Muscle layer of duodenum (tissue), 2 donors: ENCODE results near the gene ACAD10.
"Not testable (repeated sequence)": the region's sequence is repeated elsewhere in the genome, so short reads cannot be mapped to it uniquely, and the experiment has no call there.

Experiments
- H3K27ac ChIP-seq: one replicate; pipeline ENCODE4 v1.7.0; 2013; ENCODE audit warnings: mild to moderate bottlenecking, low read length
- H3K27me3 ChIP-seq: one replicate; pipeline ENCODE4 v1.7.0; 2013; ENCODE audit warnings: low read depth, mild to moderate bottlenecking, control low read depth, low read length
- H3K36me3 ChIP-seq, 2 donors: one replicate each; pipeline ENCODE4 v1.7.0; 2013; ENCODE audit warnings: low read length in 2 of 2, control low read depth in 1 of 2, mild to moderate bottlenecking in 1 of 2; ENCODE audit not compliant: insufficient read depth in 2 of 2, control insufficient read depth in 1 of 2
- H3K4me1 ChIP-seq, 2 donors: one replicate each; pipeline ENCODE4 v1.7.0; 2013; ENCODE audit warnings: low read length in 2 of 2, mild to moderate bottlenecking in 2 of 2, control low read depth in 1 of 2, moderate library complexity in 1 of 2; ENCODE audit not compliant: insufficient read depth in 2 of 2, control insufficient read depth in 1 of 2
- H3K4me3 ChIP-seq, 2 donors: one replicate each; pipeline ENCODE4 v1.7.0; 2013; ENCODE audit warnings: low read length in 2 of 2, low read depth in 1 of 2, mild to moderate bottlenecking in 1 of 2
- H3K9me3 ChIP-seq, 2 donors: one replicate each; pipeline ENCODE4 v1.7.0; 2013; ENCODE audit warnings: low read length in 2 of 2, control low read depth in 1 of 2, mild to moderate bottlenecking in 1 of 2; ENCODE audit not compliant: control insufficient read depth in 1 of 2
- donor health status: healthy.

The ACAD10 gene

GRCh38 chr12:111691262-111691661, 5.4 kb downstream of the ACAD10 start:
- no peak overlapping the region for H3K27ac ChIP-seq
- H3K36me3 ChIP-seq: peaks cover 20 to 32% of the 10 kb centered on the region in 2 donors
- H3K9me3 ChIP-seq: no peaks in the 10 kb centered on the region
- no peak overlapping the region for H3K4me3 ChIP-seq
- H3K4me1 ChIP-seq: peaks cover 8 to 11% of the 10 kb centered on the region in 2 donors
- H3K27me3 ChIP-seq: no peaks in the 10 kb centered on the region

GRCh38 chr12:111692575-111693210, 6.8 kb downstream of the ACAD10 start:
- peaks cover 20 to 35% of the 10 kb centered on the region in 2 donors for H3K36me3 ChIP-seq
- H3K9me3 ChIP-seq: no peaks in the 10 kb centered on the region
- H3K4me3 ChIP-seq: no peak overlapping the region
- no peaks in the 10 kb centered on the region for H3K27me3 ChIP-seq
- H3K27ac ChIP-seq: no peak overlapping the region
- no peaks in the 10 kb centered on the region for H3K4me1 ChIP-seq

GRCh38 chr12:111693818-111694217, 8.0 kb downstream of the ACAD10 start:
- no peak overlapping the region for H3K27ac ChIP-seq
- H3K27me3 ChIP-seq: no peaks in the 10 kb centered on the region
- no peaks in the 10 kb centered on the region for H3K4me1 ChIP-seq
- H3K36me3 ChIP-seq: peaks cover 23 to 45% of the 10 kb centered on the region in 2 donors
- H3K9me3 ChIP-seq: no peaks in the 10 kb centered on the region
- H3K4me3 ChIP-seq: no peak overlapping the region

GRCh38 chr12:111699962-111700361, 14.1 kb downstream of the ACAD10 start:
- Histone ChIP-seq H3K27ac (no peak overlapping the region), H3K9me3 (no peaks in the 10 kb centered on the region), H3K36me3 (peaks cover 29 to 51% of the 10 kb centered on the region in 2 donors), H3K4me3 (no peak overlapping the region), H3K27me3 (no peaks in the 10 kb centered on the region), H3K4me1 (no peaks in the 10 kb centered on the region)

- no peaks in the 10 kb centered on the region for H3K27me3 ChIP-seq
- H3K36me3 ChIP-seq: peaks cover 39 to 66% of the 10 kb centered on the region in 2 donors
- no peak overlapping the region for H3K27ac ChIP-seq
- H3K4me1 ChIP-seq: no peaks in the 10 kb centered on the region
- no peak overlapping the region for H3K4me3 ChIP-seq
- no peaks in the 10 kb centered on the region for H3K9me3 ChIP-seq
Observed at GRCh38 chr12:111705672-111706071, 19.8 kb downstream of the ACAD10 start.

GRCh38 chr12:111706145-111706544, 20.3 kb downstream of the ACAD10 start:
- Histone ChIP-seq H3K9me3 (no peaks in the 10 kb centered on the region), H3K27ac (no peak overlapping the region), H3K4me3 (no peak overlapping the region), H3K27me3 (no peaks in the 10 kb centered on the region), H3K36me3 (peaks cover 39 to 67% of the 10 kb centered on the region in 2 donors), H3K4me1 (no peaks in the 10 kb centered on the region)

- Histone ChIP-seq H3K27me3 (no peaks in the 10 kb centered on the region), H3K36me3 (peaks cover 31 to 64% of the 10 kb centered on the region in 2 donors), H3K4me3 (no peak overlapping the region), H3K4me1 (peaks cover 0 to 19% of the 10 kb centered on the region in 2 donors), H3K9me3 (no peaks in the 10 kb centered on the region), H3K27ac (no peak overlapping the region)
Observed at GRCh38 chr12:111715279-111715678, 29.4 kb downstream of the ACAD10 start.

- H3K4me1 ChIP-seq: peaks cover 0 to 19% of the 10 kb centered on the region in 2 donors
- H3K27ac ChIP-seq, H3K9me3 ChIP-seq, H3K4me3 ChIP-seq, H3K27me3 ChIP-seq: not testable (repeated sequence)
- peaks cover 13 to 50% of the 10 kb centered on the region in 2 donors for H3K36me3 ChIP-seq
Observed at GRCh38 chr12:111719316-111719715, 33.5 kb downstream of the ACAD10 start.

GRCh38 chr12:111720457-111720856, 34.6 kb downstream of the ACAD10 start:
- Histone ChIP-seq H3K27me3 (no peaks in the 10 kb centered on the region), H3K4me1 (peaks cover 0 to 10% of the 10 kb centered on the region in 2 donors), H3K27ac (no peak overlapping the region), H3K36me3 (peaks cover 8 to 43% of the 10 kb centered on the region in 2 donors), H3K4me3 (no peak overlapping the region), H3K9me3 (no peaks in the 10 kb centered on the region)

- not testable (repeated sequence) for H3K9me3 ChIP-seq, H3K27ac ChIP-seq, H3K27me3 ChIP-seq, H3K4me1 ChIP-seq, H3K4me3 ChIP-seq
- peaks cover 0 to 35% of the 10 kb centered on the region in 2 donors for H3K36me3 ChIP-seq
Observed at GRCh38 chr12:111723646-111724360, 38.0 kb downstream of the ACAD10 start.

- Histone ChIP-seq H3K36me3 (peaks cover 19 to 51% of the 10 kb centered on the region in 2 donors), H3K27ac (no peak overlapping the region), H3K4me1 (no peaks in the 10 kb centered on the region), H3K4me3 (no peak overlapping the region), H3K9me3 (no peaks in the 10 kb centered on the region), H3K27me3 (no peaks in the 10 kb centered on the region)
Observed at GRCh38 chr12:111728795-111729194, 42.9 kb downstream of the ACAD10 start.
